Ramos (cell line): ENCODE results near the gene ZNF784.
"Not testable (repeated sequence)": the region's sequence is repeated elsewhere in the genome, so short reads cannot be mapped to it uniquely, and the experiment has no call there.

Experiments used
- in situ Hi-C: fragments of 300-500 bp; cut with MboI; formaldehyde crosslinking; loops from one replicate; pipeline ENCODE4 v1.14.3; 2022; ENCODE audit warnings: low sequenced_read_pairs; ENCODE audit not compliant: unreplicated experiment

Gene ZNF784

GRCh38 chr19:55578031-55578760 lies 46.2 kb downstream of the ZNF784 start:
- in situ Hi-C loops: no loop called here

GRCh38 chr19:55576746-55577145 lies 47.6 kb downstream of the ZNF784 start:
- in situ Hi-C loops: no loop called here

- in situ Hi-C loops: not testable (repeated sequence)
Observed at GRCh38 chr19:55573929-55574328, 50.4 kb downstream of the ZNF784 start.
